ENCODE data around the gene RFTN2.
"Not testable (repeated sequence)": the region's sequence is repeated elsewhere in the genome, so short reads cannot be mapped to it uniquely, and the experiment has no call there.

The RFTN2 gene

DNA sequence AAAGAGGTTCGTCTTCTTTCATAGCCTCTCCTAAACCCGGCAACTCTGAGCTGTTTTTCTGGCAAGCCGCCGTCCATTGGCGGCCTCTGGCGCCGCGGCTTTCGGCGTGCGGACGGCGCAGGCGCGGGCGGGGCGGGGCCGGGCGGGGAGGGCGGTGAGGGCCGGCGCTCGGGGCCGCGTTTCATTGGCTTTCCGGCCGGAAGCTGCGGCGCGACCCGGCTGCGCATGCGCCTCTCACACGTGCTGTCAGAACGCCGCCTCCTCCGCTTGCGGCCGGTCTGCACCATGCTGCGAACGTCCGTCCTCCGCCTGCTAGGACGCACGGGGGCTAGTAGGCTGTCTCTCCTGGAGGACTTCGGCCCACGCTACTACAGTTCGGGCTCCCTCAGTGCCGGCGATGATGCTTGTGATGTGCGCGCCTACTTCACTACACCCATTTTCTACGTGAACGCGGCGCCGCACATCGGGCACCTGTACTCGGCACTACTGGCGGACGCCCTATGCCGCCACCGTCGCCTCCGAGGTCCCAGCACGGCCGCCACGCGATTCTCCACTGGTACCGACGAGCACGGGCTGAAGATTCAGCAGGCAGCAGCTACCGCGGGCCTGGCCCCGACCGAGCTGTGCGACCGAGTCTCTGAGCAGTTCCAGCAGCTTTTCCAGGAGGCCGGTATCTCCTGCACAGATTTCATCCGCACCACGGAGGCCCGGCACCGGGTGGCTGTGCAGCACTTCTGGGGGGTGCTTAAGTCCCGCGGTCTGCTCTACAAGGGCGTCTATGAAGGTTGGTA is 29.9 kb upstream of the RFTN2 start, which contains the start of gene MARS2:
Gene MARS2, plus strand, starts transcription at position 249 of the 791 bp plus-strand sequence. Its CDS starts 37 bp downstream, at position 286.
- Histone ChIP-seq H3K36me3 (ENCODE audit: control insufficient read depth, insufficient read depth, low read length) (peaks cover 17% of the 10 kb centered on the region), H3K27ac (ENCODE audit: low read depth, low read length) (peak within 1 kb of the TSS; percentile 85), H3K9me3 (ENCODE audit: control insufficient read depth, insufficient read depth, low read length) (no peaks in the 10 kb centered on the region), H3K4me1 (ENCODE audit: control insufficient read depth, insufficient read depth, low read length) (peaks cover 25% of the 10 kb centered on the region), H3K4me3 (ENCODE audit: low read depth, low read length) (peak within 1 kb of the TSS; percentile 99), H3K27me3 (ENCODE audit: control insufficient read depth, insufficient read depth, low read length) (no peaks in the 10 kb centered on the region), H3K9ac (ENCODE audit: low read depth, low read length) (peak within 1 kb of the TSS; percentile 70)

- H3K27me3 ChIP-seq (ENCODE audit: control insufficient read depth, insufficient read depth, low read length): no peaks in the 10 kb centered on the region
Observed at GRCh38 chr2:197704434-197705120, 29.2 kb upstream of the RFTN2 start.

DNA sequence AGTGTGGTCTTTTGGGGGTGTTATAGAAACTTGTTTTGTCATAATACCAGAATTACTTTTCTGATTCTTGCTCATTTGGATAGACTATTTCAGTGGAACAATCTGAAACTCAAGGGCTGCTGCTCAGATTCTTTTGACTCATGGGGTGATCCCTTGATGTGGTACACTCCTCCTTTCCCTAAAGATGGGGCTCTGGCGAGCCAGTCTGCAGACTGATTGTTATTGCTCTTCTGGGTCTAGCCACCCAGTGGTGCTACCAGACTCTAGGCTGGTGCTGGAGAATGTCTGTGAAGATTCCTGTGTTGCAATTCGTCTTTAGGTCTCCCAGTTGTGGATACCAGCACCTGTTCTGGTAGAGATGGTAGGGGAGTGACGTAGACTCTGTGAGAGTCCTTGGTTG is 25.6 kb upstream of the RFTN2 start:
- H3K4me1 ChIP-seq (ENCODE audit: control insufficient read depth, insufficient read depth, low read length): 0 out of 2 replicates have a peak, but pooled peaks cover 10% of the 10 kb centered on the region
- H3K36me3 ChIP-seq (ENCODE audit: control insufficient read depth, insufficient read depth, low read length): no peaks in the 10 kb centered on the region
- no peak overlapping the region for H3K4me3 ChIP-seq (ENCODE audit: low read depth, low read length)
- H3K27ac ChIP-seq (ENCODE audit: low read depth, low read length): no peak overlapping the region
- no peak overlapping the region for H3K9ac ChIP-seq (ENCODE audit: low read depth, low read length)
- no peaks in the 10 kb centered on the region for H3K27me3 ChIP-seq (ENCODE audit: control insufficient read depth, insufficient read depth, low read length)
- H3K9me3 ChIP-seq (ENCODE audit: control insufficient read depth, insufficient read depth, low read length): no peaks in the 10 kb centered on the region

More at GRCh38 chr2:197704434-197705120, 29.2 kb upstream of the RFTN2 start:
- Histone ChIP-seq H3K4me1 (ENCODE audit: control insufficient read depth, insufficient read depth, low read length) (peaks cover 25% of the 10 kb centered on the region), H3K9ac (ENCODE audit: low read depth, low read length) (peak overlapping the region; percentile 68), H3K27ac (ENCODE audit: low read depth, low read length) (peak overlapping the region; percentile 85), H3K36me3 (ENCODE audit: control insufficient read depth, insufficient read depth, low read length) (peaks cover 10% of the 10 kb centered on the region), H3K4me3 (ENCODE audit: low read depth, low read length) (peak overlapping the region; percentile 69), H3K9me3 (ENCODE audit: control insufficient read depth, insufficient read depth, low read length) (no peaks in the 10 kb centered on the region)

DNA sequence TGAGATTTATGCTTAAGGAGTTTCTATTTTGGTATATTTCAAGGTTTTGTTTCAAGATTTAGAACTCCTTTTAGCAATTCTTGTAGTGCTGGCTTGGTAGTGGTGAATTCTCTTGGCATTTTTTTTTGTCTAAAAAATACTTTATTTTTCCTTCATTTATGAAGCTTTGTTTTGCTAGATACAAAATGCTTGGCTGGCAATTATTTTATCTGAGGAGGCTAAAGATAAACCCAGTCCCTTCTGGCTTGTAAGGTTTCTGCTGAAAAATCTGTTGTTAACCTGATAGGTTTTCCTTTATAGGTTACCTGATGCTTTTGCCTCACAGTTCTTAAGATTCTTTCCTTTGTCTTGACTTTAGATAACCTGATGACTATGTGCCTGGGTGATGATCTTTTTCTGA is 24.3 kb upstream of the RFTN2 start:
- not testable (repeated sequence) for H3K4me3 ChIP-seq (ENCODE audit: low read depth, low read length); H3K27me3 ChIP-seq (ENCODE audit: control insufficient read depth, insufficient read depth, low read length)

GRCh38 chr2:197696571-197696970 is 21.2 kb upstream of the RFTN2 start:
- H3K4me3 ChIP-seq (ENCODE audit: low read depth, low read length); H3K27me3 ChIP-seq (ENCODE audit: control insufficient read depth, insufficient read depth, low read length); H3K36me3 ChIP-seq (ENCODE audit: control insufficient read depth, insufficient read depth, low read length); H3K4me1 ChIP-seq (ENCODE audit: control insufficient read depth, insufficient read depth, low read length); H3K27ac ChIP-seq (ENCODE audit: low read depth, low read length); H3K9ac ChIP-seq (ENCODE audit: low read depth, low read length); H3K9me3 ChIP-seq (ENCODE audit: control insufficient read depth, insufficient read depth, low read length): not testable (repeated sequence)

More for the DNA sequence above, 24.3 kb upstream of the RFTN2 start:
- H3K9me3 ChIP-seq (ENCODE audit: control insufficient read depth, insufficient read depth, low read length); H3K9ac ChIP-seq (ENCODE audit: low read depth, low read length); H3K4me1 ChIP-seq (ENCODE audit: control insufficient read depth, insufficient read depth, low read length); H3K36me3 ChIP-seq (ENCODE audit: control insufficient read depth, insufficient read depth, low read length); H3K27ac ChIP-seq (ENCODE audit: low read depth, low read length): not testable (repeated sequence)

DNA sequence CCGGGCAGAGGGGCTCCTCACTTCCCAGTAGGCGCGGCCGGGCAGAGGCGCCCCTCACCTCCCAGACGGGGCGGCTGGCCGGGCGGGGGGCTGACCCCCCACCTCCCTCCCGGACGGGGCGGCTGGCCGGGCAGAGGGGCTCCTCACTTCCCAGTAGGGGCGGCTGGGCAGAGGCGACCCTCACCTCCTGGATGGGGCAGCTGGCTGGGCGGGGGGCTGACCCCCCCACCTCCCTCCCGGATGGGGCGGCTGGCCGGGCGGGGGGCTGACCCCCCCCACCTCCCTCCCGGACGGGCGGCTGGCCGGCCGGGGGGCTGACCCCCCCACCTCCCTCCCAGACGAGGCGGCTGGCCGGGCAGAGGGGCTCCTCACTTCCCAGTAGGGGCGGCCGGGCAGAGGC is 20.6 kb upstream of the RFTN2 start:
- H3K36me3 ChIP-seq (ENCODE audit: control insufficient read depth, insufficient read depth, low read length); H3K4me3 ChIP-seq (ENCODE audit: low read depth, low read length); H3K4me1 ChIP-seq (ENCODE audit: control insufficient read depth, insufficient read depth, low read length); H3K27me3 ChIP-seq (ENCODE audit: control insufficient read depth, insufficient read depth, low read length); H3K27ac ChIP-seq (ENCODE audit: low read depth, low read length); H3K9ac ChIP-seq (ENCODE audit: low read depth, low read length); H3K9me3 ChIP-seq (ENCODE audit: control insufficient read depth, insufficient read depth, low read length): not testable (repeated sequence)

DNA sequence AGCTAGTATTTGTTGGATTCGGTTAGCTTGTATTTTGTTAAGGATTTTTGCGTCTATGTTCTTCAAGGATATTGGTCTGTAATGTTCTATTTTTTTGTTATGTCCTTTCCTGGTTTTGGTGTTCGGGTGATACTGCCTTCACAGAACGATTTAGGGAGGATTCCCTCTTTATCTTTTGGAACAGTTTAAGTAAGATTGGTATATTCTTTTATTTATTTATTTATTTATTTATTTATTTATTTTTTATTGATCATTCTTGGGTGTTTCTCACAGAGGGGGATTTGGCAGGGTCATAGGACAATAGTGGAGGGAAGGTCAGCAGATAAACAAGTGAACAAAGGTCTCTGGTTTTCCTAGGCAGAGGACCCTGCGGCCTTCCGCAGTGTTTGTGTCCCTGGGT is 19.8 kb upstream of the RFTN2 start:
- H3K9ac ChIP-seq (ENCODE audit: low read depth, low read length); H3K9me3 ChIP-seq (ENCODE audit: control insufficient read depth, insufficient read depth, low read length); H3K27me3 ChIP-seq (ENCODE audit: control insufficient read depth, insufficient read depth, low read length); H3K27ac ChIP-seq (ENCODE audit: low read depth, low read length); H3K4me1 ChIP-seq (ENCODE audit: control insufficient read depth, insufficient read depth, low read length); H3K4me3 ChIP-seq (ENCODE audit: low read depth, low read length); H3K36me3 ChIP-seq (ENCODE audit: control insufficient read depth, insufficient read depth, low read length): not testable (repeated sequence)

- Histone ChIP-seq H3K4me3 (ENCODE audit: low read depth, low read length) (no peak overlapping the region), H3K4me1 (ENCODE audit: control insufficient read depth, insufficient read depth, low read length) (peaks cover 29% of the 10 kb centered on the region), H3K27ac (ENCODE audit: low read depth, low read length) (no peak overlapping the region), H3K9ac (ENCODE audit: low read depth, low read length) (no peak overlapping the region), H3K27me3 (ENCODE audit: control insufficient read depth, insufficient read depth, low read length) (no peaks in the 10 kb centered on the region), H3K36me3 (ENCODE audit: control insufficient read depth, insufficient read depth, low read length) (no peaks in the 10 kb centered on the region), H3K9me3 (ENCODE audit: control insufficient read depth, insufficient read depth, low read length) (no peaks in the 10 kb centered on the region)
Observed at GRCh38 chr2:197677483-197677882, 2.1 kb upstream of the RFTN2 start.

DNA sequence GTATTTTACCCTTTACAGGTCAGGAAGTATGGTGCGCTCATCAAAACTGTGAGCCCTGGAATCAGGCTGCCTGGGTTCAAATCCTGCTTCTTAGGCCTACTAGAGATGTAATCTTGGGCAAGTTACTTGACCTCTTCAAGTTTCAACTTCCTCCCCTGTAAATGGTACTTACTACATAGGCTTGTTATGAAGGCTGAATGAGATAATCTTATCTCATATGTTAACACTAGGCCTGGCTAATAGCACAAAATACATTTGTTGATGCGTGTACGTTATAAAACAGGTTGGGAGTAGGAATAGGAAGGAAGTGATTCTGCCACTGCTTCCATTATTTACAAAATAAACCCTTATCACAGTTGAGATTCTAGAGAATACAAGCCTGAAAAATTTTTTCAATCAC is 1.7 kb upstream of the RFTN2 start:
- Histone ChIP-seq H3K4me1 (ENCODE audit: control insufficient read depth, insufficient read depth, low read length) (peaks cover 29% of the 10 kb centered on the region), H3K4me3 (ENCODE audit: low read depth, low read length) (no peak overlapping the region), H3K27me3 (ENCODE audit: control insufficient read depth, insufficient read depth, low read length) (no peaks in the 10 kb centered on the region), H3K9ac (ENCODE audit: low read depth, low read length) (no peak overlapping the region), H3K27ac (ENCODE audit: low read depth, low read length) (no peak overlapping the region), H3K9me3 (ENCODE audit: control insufficient read depth, insufficient read depth, low read length) (no peaks in the 10 kb centered on the region), H3K36me3 (ENCODE audit: control insufficient read depth, insufficient read depth, low read length) (no peaks in the 10 kb centered on the region)

DNA sequence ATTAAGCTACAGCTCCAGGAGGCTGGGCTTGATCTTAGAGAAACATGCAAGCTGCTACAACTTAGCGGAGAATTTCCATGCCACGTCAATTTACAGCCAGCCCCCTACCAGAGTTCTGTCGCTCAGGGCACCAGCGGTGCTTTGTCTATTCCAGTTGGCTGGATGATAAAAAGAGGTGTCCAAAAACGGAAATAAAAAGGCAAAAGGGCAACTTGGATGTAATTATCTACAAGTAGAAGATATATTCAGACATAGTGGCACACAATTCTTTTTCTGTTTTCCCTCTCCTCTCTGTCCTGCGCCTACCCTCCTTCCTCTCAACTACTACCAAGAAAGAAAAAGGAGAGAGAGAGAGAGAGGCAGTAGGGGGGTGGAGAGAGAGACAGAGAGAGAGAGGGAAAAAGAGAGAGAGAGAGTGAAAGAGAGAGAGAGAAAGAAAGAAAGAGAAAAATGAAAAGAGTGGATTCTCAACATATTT is 363 bp upstream of the RFTN2 start:
- Histone ChIP-seq H3K27me3 (ENCODE audit: control insufficient read depth, insufficient read depth, low read length) (no peaks in the 10 kb centered on the region), H3K4me3 (ENCODE audit: low read depth, low read length) (peak overlapping the region; percentile 63), H3K9me3 (ENCODE audit: control insufficient read depth, insufficient read depth, low read length) (no peaks in the 10 kb centered on the region), H3K27ac (ENCODE audit: low read depth, low read length) (peak overlapping the region; percentile 67), H3K4me1 (ENCODE audit: control insufficient read depth, insufficient read depth, low read length) (peaks cover 29% of the 10 kb centered on the region), H3K36me3 (ENCODE audit: control insufficient read depth, insufficient read depth, low read length) (no peaks in the 10 kb centered on the region), H3K9ac (ENCODE audit: low read depth, low read length) (peak overlapping the region; percentile 55)

- no peaks in the 10 kb centered on the region for H3K9me3 ChIP-seq (ENCODE audit: control insufficient read depth, insufficient read depth, low read length)
- H3K36me3 ChIP-seq (ENCODE audit: control insufficient read depth, insufficient read depth, low read length): no peaks in the 10 kb centered on the region
- H3K4me3 ChIP-seq (ENCODE audit: low read depth, low read length): peak overlapping the region; percentile 63; the same call in 1 of the 2 replicates
- H3K27ac ChIP-seq (ENCODE audit: low read depth, low read length): no peak overlapping the region
- no peak overlapping the region for H3K9ac ChIP-seq (ENCODE audit: low read depth, low read length)
- H3K27me3 ChIP-seq (ENCODE audit: control insufficient read depth, insufficient read depth, low read length): no peaks in the 10 kb centered on the region
- H3K4me1 ChIP-seq (ENCODE audit: control insufficient read depth, insufficient read depth, low read length): peaks cover 29% of the 10 kb centered on the region
Observed at GRCh38 chr2:197674591-197674990, 796 bp downstream of the RFTN2 start.

All from HUES48 (cell line).